IMR-90 (cell line): ENCODE results near the gene OR52A5. TPM values are rescaled to one million over a fixed set of nuclear protein-coding genes. Genes with fewer than 3 reads are reported as not detected.
"Not testable (repeated sequence)": the region's sequence is repeated elsewhere in the genome, so short reads cannot be mapped to it uniquely, and the experiment has no call there.

Experiments
- ATAC-seq: fragments of 200-7000 bp; cut with Tn5 transposase; 2 replicates; pipeline ENCODE4 v1.9.1; 2020; ENCODE audit warnings: low read depth, mild to moderate bottlenecking, moderate library complexity
- BruUV-seq: library from RNA; stranded (reverse); fragments of 400-500 nt; replicated peaks from 2 replicates; lab custom pipeline; 2021; lab: Mats Ljungman, UMichigan
- CTCF ChIA-PET: fragments of 300-600 bp; formaldehyde crosslinking; extraction: SDS; loops from one replicate; lab custom pipeline; 2021; ENCODE audit warnings: antibody characterized with exemption; lab: Yijun Ruan, JAX
- POLR2A ChIA-PET: fragments of 300-600 bp; sonication (Branson Sonifier 250); formaldehyde crosslinking; loops from one replicate; lab custom pipeline; 2022; ENCODE audit warnings: antibody characterized with exemption; ENCODE audit not compliant: unreplicated experiment; lab: Charles Lee
- DNase-seq: peaks from one replicate; pipeline ENCODE4 v3.0.0; 2013
- H2AFZ ChIP-seq: replicated peaks from 2 replicates; pipeline ENCODE3; 2013; ENCODE audit warnings: low read length, mild to moderate bottlenecking; ENCODE audit not compliant: poor library complexity
- H2AK5ac ChIP-seq: 2 replicates; pipeline ENCODE4 v1.6.1; 2013; ENCODE audit warnings: low read depth, low read length, inconsistent platforms
- H2AK9ac ChIP-seq: replicated peaks from 2 replicates; pipeline ENCODE3; 2013; ENCODE audit warnings: mild to moderate bottlenecking, low read depth, low read length, moderate library complexity; ENCODE audit not compliant: poor library complexity
- H2BK120ac ChIP-seq: 2 replicates; pipeline ENCODE4 v1.6.1; 2013; ENCODE audit warnings: low read depth, low read length, inconsistent platforms
- H2BK15ac ChIP-seq: 3 replicates; pipeline ENCODE4 v1.6.1; 2013; ENCODE audit warnings: low read depth, low read length, inconsistent platforms
- H2BK20ac ChIP-seq: 2 replicates; pipeline ENCODE4 v1.6.1; 2013; ENCODE audit warnings: low read depth, mild to moderate bottlenecking, inconsistent platforms, low read length, moderate library complexity
- H2BK5ac ChIP-seq: 2 replicates; pipeline ENCODE4 v1.6.1; 2013; ENCODE audit warnings: mild to moderate bottlenecking, low read depth, low read length, inconsistent platforms; ENCODE audit not compliant: poor library complexity, severe bottlenecking
- H3K14ac ChIP-seq: replicated peaks from 2 replicates; pipeline ENCODE4 v1.6.1; 2013; ENCODE audit warnings: low read depth, low read length, inconsistent platforms
- H3K18ac ChIP-seq: 2 replicates; pipeline ENCODE4 v1.6.1; 2013; ENCODE audit warnings: low read depth, low read length, control low read depth
- H3K23ac ChIP-seq: 2 replicates; pipeline ENCODE4 v1.6.1; 2013; ENCODE audit warnings: low read depth, low read length, inconsistent platforms
- H3K27ac ChIP-seq: 2 replicates; pipeline ENCODE4 v1.5.1; 2013; ENCODE audit warnings: mild to moderate bottlenecking, control low read depth, low read length; ENCODE audit not compliant: insufficient read depth
- H3K27me3 ChIP-seq: 2 replicates; pipeline ENCODE4 v1.6.1; 2013; ENCODE audit warnings: low read length; ENCODE audit not compliant: control insufficient read depth, insufficient read depth
- H3K36me3 ChIP-seq: 2 replicates; pipeline ENCODE4 v1.6.1; 2013; ENCODE audit warnings: low read length, mixed read lengths; ENCODE audit not compliant: control insufficient read depth, insufficient read depth
- H3K4ac ChIP-seq: 2 replicates; pipeline ENCODE4 v1.6.1; 2013; ENCODE audit warnings: low read depth, low read length, inconsistent platforms
- H3K4me1 ChIP-seq: 2 replicates; pipeline ENCODE4 v1.6.1; 2013; ENCODE audit warnings: low read length, mixed read lengths; ENCODE audit not compliant: control insufficient read depth, insufficient read depth
- H3K4me2 ChIP-seq: 2 replicates; pipeline ENCODE4 v1.6.1; 2013; ENCODE audit warnings: low read depth, mild to moderate bottlenecking, control low read depth, low read length, moderate library complexity
- H3K4me3 ChIP-seq: 2 replicates; pipeline ENCODE4 v1.5.1; 2013; ENCODE audit warnings: low read depth, mild to moderate bottlenecking, control low read depth, low read length, moderate library complexity; ENCODE audit not compliant: insufficient read depth
- H3K56ac ChIP-seq: 2 replicates; pipeline ENCODE4 v1.6.1; 2013; ENCODE audit warnings: low read length, inconsistent platforms; ENCODE audit not compliant: insufficient read depth; ENCODE audit errors: extremely low read depth
- H3K79me1 ChIP-seq, 2 experiments: 2 replicates each; pipeline ENCODE4 v1.6.1; 2013; ENCODE audit warnings: low read length in 2 of 2, inconsistent platforms in 1 of 2, low read depth in 1 of 2
- H3K9ac ChIP-seq: 2 replicates; pipeline ENCODE4 v1.6.1; 2013; ENCODE audit warnings: low read depth, low read length, control low read depth
- H3K9me1 ChIP-seq: 2 replicates; pipeline ENCODE4 v1.6.1; 2013; ENCODE audit warnings: low read length, inconsistent platforms; ENCODE audit not compliant: insufficient read depth
- H3K9me3 ChIP-seq: 2 replicates; pipeline ENCODE4 v1.6.1; 2013; ENCODE audit warnings: low read length; ENCODE audit not compliant: control insufficient read depth, insufficient read depth
- H4K20me1 ChIP-seq: 2 replicates; pipeline ENCODE4 v1.6.1; 2013; ENCODE audit warnings: low read length, inconsistent platforms; ENCODE audit not compliant: insufficient read depth
- H4K5ac ChIP-seq: 2 replicates; pipeline ENCODE4 v1.6.1; 2013; ENCODE audit warnings: mild to moderate bottlenecking, low read depth, low read length, control low read depth
- H4K8ac ChIP-seq, 2 experiments: 2 replicates each; pipeline ENCODE4 v1.6.1; 2013; ENCODE audit warnings: low read depth in 2 of 2, low read length in 2 of 2, control low read depth in 1 of 2, inconsistent platforms in 1 of 2
- H4K91ac ChIP-seq: 2 replicates; pipeline ENCODE4 v1.6.1; 2013; ENCODE audit warnings: low read depth, low read length, inconsistent platforms; ENCODE audit not compliant: insufficient read depth
- FOS ChIP-seq: fragments of 150-350 bp; IDR thresholded peaks from 2 replicates; pipeline ENCODE4 v1.6.1; 2016; ENCODE audit warnings: low read depth, low read length
- MAFK ChIP-seq: IDR thresholded peaks from 2 replicates; pipeline ENCODE4 v1.6.1; 2012; ENCODE audit warnings: low read depth, low read length, improper control_type of control experiment
- MXI1 ChIP-seq: IDR thresholded peaks from 2 replicates; pipeline ENCODE4 v1.6.1; 2012; ENCODE audit warnings: low read depth, mild to moderate bottlenecking, low read length, moderate library complexity, borderline replicate concordance
- NFE2L2 ChIP-seq: fragments of 150-350 bp; IDR thresholded peaks from 2 replicates; pipeline ENCODE4 v1.6.1; 2016; ENCODE audit warnings: low read depth, mild to moderate bottlenecking, low read length
- RCOR1 ChIP-seq: IDR thresholded peaks from 2 replicates; pipeline ENCODE4 v1.6.1; 2012; ENCODE audit warnings: mild to moderate bottlenecking, low read length, improper control_type of control experiment; ENCODE audit not compliant: insufficient replicate concordance
- SMC3 ChIP-seq: fragments of 150-350 bp; IDR thresholded peaks from 2 replicates; pipeline ENCODE4 v1.6.1; 2016; ENCODE audit warnings: low read depth, mild to moderate bottlenecking, antibody characterized with exemption, low read length, moderate library complexity
- WGBS, 2 experiments: methylation state at CpG; one replicate each; pipeline versions ENCODE4 v1.1.5 to v1.1.7; 2013; ENCODE audit warnings: missing lambda C conversion rate in 2 of 2; ENCODE audit not compliant: insufficient read length in 1 of 2; ENCODE audit errors: extremely low coverage in 2 of 2; 5-methylcytosine and 5-hydroxymethylcytosine counted together
- dilution Hi-C: fragments of 300-500 bp; cut with HindIII; formaldehyde crosslinking; loops from one replicate; pipeline ENCODE4 v1.14.3; 2018; ENCODE audit warnings: low sequenced_read_pairs; ENCODE audit not compliant: unreplicated experiment
- in situ Hi-C: fragments of 300-500 bp; cut with MboI; formaldehyde crosslinking; loops from 3 replicates; pipeline ENCODE4 v1.14.3; 2019; ENCODE audit warnings: low sequenced_read_pairs, inconsistent platforms, mixed read lengths
- intact Hi-C: fragments of 100-400 bp; cut with micrococcal nuclease; formaldehyde crosslinking; loops from 2 replicates; pipeline ENCODE4 v1.10.0; 2022
- polyA plus RNA-seq, 3 experiments: library from polyadenylated mRNA; depleted of rRNA; stranded (reverse); fragments of >200 nt; gene quantifications; 2 replicates each; pipeline ENCODE4 v1.2.3, GENCODE V29; 2012; ENCODE audit warnings: low replicate concordance in 1 of 3
- total RNA-seq: library from RNA; depleted of rRNA; stranded (reverse); fragments of >200 nt; gene quantifications from 2 replicates; pipeline ENCODE4 v1.2.3, GENCODE V29; 2012
- TF ChIP-seq, protein P1 (sequence below): fragments of 150-350 bp; IDR thresholded peaks from 2 replicates; pipeline ENCODE4 v1.6.1; 2017; ENCODE audit warnings: mild to moderate bottlenecking, antibody characterized with exemption, low read length, low read depth

The OR52A5 gene
- total and polyA plus RNA-seq, 2 of the 4 experiments (the other 2 are of a cell fraction), result not detected

DNA sequence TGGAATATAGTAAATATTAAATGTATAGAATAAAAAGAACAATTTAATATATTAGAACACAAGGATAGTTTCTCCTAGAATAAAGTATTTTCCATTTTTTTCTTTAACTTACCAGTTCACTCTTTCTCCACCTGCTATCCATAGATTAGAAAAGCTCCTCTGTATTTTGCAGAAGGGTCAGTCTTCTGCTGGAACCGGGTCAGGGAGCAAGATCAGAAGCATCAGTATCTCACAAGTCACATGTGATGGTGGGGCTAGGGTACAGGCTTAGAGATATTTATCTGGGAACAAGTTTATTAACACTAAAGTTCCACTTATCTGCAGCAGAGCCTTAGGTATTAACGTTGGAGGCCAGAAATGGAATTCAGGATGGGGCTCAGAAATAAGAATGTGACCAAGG is 33.7 kb upstream of the OR52A5 start:
- CTCF ChIA-PET, result no interaction called here
- DNase-seq, result no peak
- H3K9me1 ChIP-seq, result no peaks in the 10 kb centered on the region

GRCh38 chr11:5165898-5166297 is 27.7 kb upstream of the OR52A5 start:
- H4K91ac ChIP-seq, H4K5ac ChIP-seq, in situ Hi-C loops, H3K4me1 ChIP-seq, H2BK5ac ChIP-seq, H3K4me2 ChIP-seq, H2AFZ ChIP-seq, H3K9me3 ChIP-seq, H2BK20ac ChIP-seq, H2BK15ac ChIP-seq, H3K36me3 ChIP-seq, DNase-seq, H3K4ac ChIP-seq, CTCF ChIA-PET, H3K23ac ChIP-seq, H2AK9ac ChIP-seq, H2AK5ac ChIP-seq, H4K8ac ChIP-seq, H3K56ac ChIP-seq, H3K14ac ChIP-seq, BruUV-seq, H3K79me1 ChIP-seq, ATAC-seq, dilution Hi-C loops, H3K18ac ChIP-seq, H3K4me3 ChIP-seq, H3K9ac ChIP-seq, intact Hi-C loops, H4K20me1 ChIP-seq, H3K27me3 ChIP-seq, H3K9me1 ChIP-seq, POLR2A ChIA-PET, H2BK120ac ChIP-seq, H3K27ac ChIP-seq: not testable (repeated sequence)

More for the DNA sequence above, 33.7 kb upstream of the OR52A5 start:
- Histone ChIP-seq H4K91ac (no peak overlapping the region), H3K18ac (no peak overlapping the region), H4K5ac (no peak overlapping the region), H2AK5ac (no peak overlapping the region), H2AFZ (no peak overlapping the region), H2AK9ac (no peak overlapping the region), H2BK20ac (no peak overlapping the region), H3K23ac (no peak overlapping the region), H3K9me3 (no peaks in the 10 kb centered on the region), H3K4me3 (no peak overlapping the region), H2BK5ac (no peak overlapping the region), H2BK15ac (no peak overlapping the region), H3K14ac (no peak overlapping the region), H3K9ac (no peak overlapping the region), H3K79me1 (no peaks in the 10 kb centered on the region), H3K4me2 (no peak overlapping the region), H4K20me1 (no peaks in the 10 kb centered on the region), H3K4ac (no peak overlapping the region), H3K27me3 (no peaks in the 10 kb centered on the region), H4K8ac (no peak overlapping the region), H3K36me3 (no peaks in the 10 kb centered on the region), H3K4me1 (no peaks in the 10 kb centered on the region), H2BK120ac (no peak overlapping the region), H3K27ac (no peak overlapping the region), H3K56ac (no peak overlapping the region)
- WGBS, 2 experiments, result no CpG with 5 or more reads among the region's 2 CpGs
- in situ Hi-C loops, result no loop called here
- no peak for ATAC-seq
- POLR2A ChIA-PET, result no interaction called here
- dilution Hi-C loops, result no loop called here
- intact Hi-C loops, result no loop called here
- TF ChIP-seq, protein P1, sequence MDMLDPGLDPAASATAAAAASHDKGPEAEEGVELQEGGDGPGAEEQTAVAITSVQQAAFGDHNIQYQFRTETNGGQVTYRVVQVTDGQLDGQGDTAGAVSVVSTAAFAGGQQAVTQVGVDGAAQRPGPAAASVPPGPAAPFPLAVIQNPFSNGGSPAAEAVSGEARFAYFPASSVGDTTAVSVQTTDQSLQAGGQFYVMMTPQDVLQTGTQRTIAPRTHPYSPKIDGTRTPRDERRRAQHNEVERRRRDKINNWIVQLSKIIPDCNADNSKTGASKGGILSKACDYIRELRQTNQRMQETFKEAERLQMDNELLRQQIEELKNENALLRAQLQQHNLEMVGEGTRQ, result no peak
- TF ChIP-seq RCOR1 (no peak), SMC3 (no peak), MAFK (no peak), NFE2L2 (no peak), MXI1 (no peak), FOS (no peak)
- BruUV-seq, result no TSS peak
